GM20000 (cell line): ENCODE data around the gene CRTAC1.

Experiments used
- DNase-seq: peaks from one replicate; pipeline ENCODE4 v3.0.0; 2012; ENCODE audit warnings: low spot score
- CTCF ChIP-seq: IDR thresholded peaks from 2 replicates; pipeline ENCODE4 v1.5.1; 2012; ENCODE audit warnings: mild to moderate bottlenecking, control low read depth; ENCODE audit errors: extremely low read depth, missing control alignments

The CRTAC1 gene

GRCh38 chr10:97891497-97892167 lies 138.8 kb downstream of the CRTAC1 start:
- no peak for DNase-seq
- TF ChIP-seq CTCF = no peak

GRCh38 chr10:97889461-97890265 lies 140.8 kb downstream of the CRTAC1 start:
- no peak for DNase-seq
- TF ChIP-seq CTCF = no peak

- DNase-seq = no peak
- no peak for TF ChIP-seq CTCF
Observed at GRCh38 chr10:97888641-97889262, 141.7 kb downstream of the CRTAC1 start.

GRCh38 chr10:97888134-97888533 lies 142.3 kb downstream of the CRTAC1 start:
- no peak for TF ChIP-seq CTCF
- DNase-seq = no peak

GRCh38 chr10:97887399-97887798 lies 143.0 kb downstream of the CRTAC1 start:
- DNase-seq = no peak

GRCh38 chr10:97886286-97886685 lies 144.1 kb downstream of the CRTAC1 start:
- no peak for TF ChIP-seq CTCF

More at GRCh38 chr10:97887399-97887798, 143.0 kb downstream of the CRTAC1 start:
- TF ChIP-seq CTCF = no peak

GRCh38 chr10:97883092-97883485 lies 147.3 kb downstream of the CRTAC1 start:
- no peak for DNase-seq
- TF ChIP-seq CTCF = no peak

More at GRCh38 chr10:97886286-97886685, 144.1 kb downstream of the CRTAC1 start:
- DNase-seq = no peak
